OCI-LY1 (cell line): ENCODE data around the gene CREG1.

ENCODE experiments used
- H2AFZ ChIP-seq: fragments of 200-600 bp; sonication (generic), shearing (Covaris generic); 2 replicates; pipeline ENCODE4 v1.6.0; 2014; ENCODE audit warnings: antibody characterized with exemption, mild to moderate bottlenecking, low read length
- H3F3A ChIP-seq: fragments of 200-600 bp; sonication (generic), shearing (Covaris generic); 2 replicates; pipeline ENCODE4 v1.6.0; 2014; ENCODE audit warnings: mild to moderate bottlenecking, antibody characterized with exemption, low read length, moderate library complexity; ENCODE audit not compliant: insufficient read depth
- H3K27ac ChIP-seq: fragments of 200-600 bp; sonication (generic); 2 replicates; pipeline ENCODE4 v1.5.1; 2014; ENCODE audit warnings: low read length, mixed run types, mild to moderate bottlenecking, low read depth; ENCODE audit not compliant: poor library complexity, severe bottlenecking
- H3K27me3 ChIP-seq: fragments of 200-600 bp; sonication (generic); 2 replicates; pipeline ENCODE4 v1.6.0; 2014; ENCODE audit warnings: antibody characterized with exemption, mild to moderate bottlenecking, low read length, moderate library complexity; ENCODE audit not compliant: insufficient read depth
- H3K36me3 ChIP-seq: fragments of 200-600 bp; sonication (generic); 2 replicates; pipeline ENCODE4 v1.6.1; 2014; ENCODE audit warnings: mild to moderate bottlenecking, antibody characterized with exemption, low read length, moderate library complexity, mixed read lengths; ENCODE audit not compliant: insufficient read depth
- H3K4me1 ChIP-seq: fragments of 200-600 bp; sonication (generic); 2 replicates; pipeline ENCODE4 v1.5.1; 2014; ENCODE audit warnings: mild to moderate bottlenecking, low read length, moderate library complexity; ENCODE audit not compliant: insufficient read depth, severe bottlenecking
- H3K4me2 ChIP-seq: fragments of 200-600 bp; sonication (generic), shearing (Covaris generic); 2 replicates; pipeline ENCODE4 v1.6.1; 2014; ENCODE audit warnings: low read length
- H3K4me3 ChIP-seq: fragments of 200-600 bp; sonication (generic); 2 replicates; pipeline ENCODE4 v1.5.1; 2014; ENCODE audit warnings: low read length, low read depth, mild to moderate bottlenecking, mixed read lengths; ENCODE audit not compliant: poor library complexity, severe bottlenecking
- H3K79me2 ChIP-seq: fragments of 200-600 bp; shearing (Covaris generic); 2 replicates; pipeline ENCODE4 v1.6.1; 2016; ENCODE audit warnings: mixed run types, low read length, mixed read lengths; ENCODE audit not compliant: insufficient read depth
- H3K9ac ChIP-seq: fragments of 200-600 bp; sonication (generic), shearing (Covaris generic); 2 replicates; pipeline ENCODE4 v1.6.1; 2014; ENCODE audit warnings: mild to moderate bottlenecking, low read length, mixed read lengths
- H3K9me2 ChIP-seq: fragments of 200-600 bp; sonication (generic), shearing (Covaris generic); 2 replicates; pipeline ENCODE4 v1.6.1; 2014; ENCODE audit warnings: low read depth, mild to moderate bottlenecking, low read length, mixed read lengths
- H3K9me3 ChIP-seq: fragments of 200-600 bp; shearing (Covaris generic); 2 replicates; pipeline ENCODE4 v1.6.1; 2014; ENCODE audit warnings: low read length, mixed read lengths
- H4K20me1 ChIP-seq: fragments of 200-600 bp; sonication (generic), shearing (Covaris generic); 2 replicates; pipeline ENCODE4 v1.6.0; 2016; ENCODE audit warnings: mild to moderate bottlenecking, low read length; ENCODE audit not compliant: insufficient read depth
- EZH2 ChIP-seq: fragments of 200-600 bp; sonication (generic), shearing (Covaris generic); IDR thresholded peaks from 2 replicates; pipeline ENCODE4 v1.8.0; 2017; ENCODE audit warnings: borderline replicate concordance, mixed run types, mild to moderate bottlenecking, antibody characterized with exemption, low read length, moderate library complexity, mixed read lengths
- TF ChIP-seq, protein P1 (sequence below): fragments of 200-600 bp; sonication (generic), shearing (Covaris generic); IDR thresholded peaks from 2 replicates; pipeline ENCODE4 v1.5.1; 2017; ENCODE audit warnings: mild to moderate bottlenecking, antibody characterized with exemption, low read length, moderate library complexity, mixed read lengths

CREG1 gene

DNA sequence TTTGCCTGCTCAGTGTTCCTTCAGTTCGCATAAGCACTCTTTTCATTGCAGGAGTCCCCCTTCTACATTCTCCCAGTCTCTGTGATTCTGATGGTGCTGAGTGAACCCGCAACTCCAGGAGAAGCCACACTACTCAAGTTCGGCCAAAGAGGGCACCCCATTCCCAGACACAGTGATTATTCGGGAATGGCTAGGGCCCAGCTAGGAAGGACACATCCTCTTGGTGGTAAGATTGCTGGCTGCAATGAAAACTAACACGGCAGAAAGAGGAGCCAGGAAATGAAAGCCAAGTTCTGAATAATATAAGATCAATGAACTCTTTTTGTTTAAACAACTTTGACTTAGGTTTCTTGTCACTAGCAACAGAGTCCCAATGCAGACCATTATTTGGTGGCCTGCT is 14.9 kb downstream of the CREG1 start:
- Histone ChIP-seq H4K20me1 (no peaks in the 10 kb centered on the region), H3K79me2 (no peaks in the 10 kb centered on the region), H3K4me1 (peaks cover 22% of the 10 kb centered on the region), H2AFZ (no peak overlapping the region), H3K36me3 (peaks cover 10% of the 10 kb centered on the region), H3F3A (peaks cover 9% of the 10 kb centered on the region; the same call in 1 of the 2 replicates), H3K9me3 (no peaks in the 10 kb centered on the region), H3K9me2 (no peaks in the 10 kb centered on the region), H3K27ac (no peak overlapping the region), H3K9ac (no peak overlapping the region), H3K4me2 (no peak overlapping the region), H3K4me3 (no peak overlapping the region), H3K27me3 (no peaks in the 10 kb centered on the region)
- no peak for TF ChIP-seq EZH2
- TF ChIP-seq, protein P1, sequence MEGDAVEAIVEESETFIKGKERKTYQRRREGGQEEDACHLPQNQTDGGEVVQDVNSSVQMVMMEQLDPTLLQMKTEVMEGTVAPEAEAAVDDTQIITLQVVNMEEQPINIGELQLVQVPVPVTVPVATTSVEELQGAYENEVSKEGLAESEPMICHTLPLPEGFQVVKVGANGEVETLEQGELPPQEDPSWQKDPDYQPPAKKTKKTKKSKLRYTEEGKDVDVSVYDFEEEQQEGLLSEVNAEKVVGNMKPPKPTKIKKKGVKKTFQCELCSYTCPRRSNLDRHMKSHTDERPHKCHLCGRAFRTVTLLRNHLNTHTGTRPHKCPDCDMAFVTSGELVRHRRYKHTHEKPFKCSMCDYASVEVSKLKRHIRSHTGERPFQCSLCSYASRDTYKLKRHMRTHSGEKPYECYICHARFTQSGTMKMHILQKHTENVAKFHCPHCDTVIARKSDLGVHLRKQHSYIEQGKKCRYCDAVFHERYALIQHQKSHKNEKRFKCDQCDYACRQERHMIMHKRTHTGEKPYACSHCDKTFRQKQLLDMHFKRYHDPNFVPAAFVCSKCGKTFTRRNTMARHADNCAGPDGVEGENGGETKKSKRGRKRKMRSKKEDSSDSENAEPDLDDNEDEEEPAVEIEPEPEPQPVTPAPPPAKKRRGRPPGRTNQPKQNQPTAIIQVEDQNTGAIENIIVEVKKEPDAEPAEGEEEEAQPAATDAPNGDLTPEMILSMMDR, result no peak

GRCh38 chr1:167533851-167534300 is 19.7 kb downstream of the CREG1 start:
- H3F3A ChIP-seq, result 0 out of 2 replicates have a peak, but pooled peaks cover 3% of the 10 kb centered on the region
- TF ChIP-seq, protein P1, result peak; percentile 98
- TF ChIP-seq EZH2, result no peak
- H3K4me1 ChIP-seq, result peaks cover 5% of the 10 kb centered on the region
- no peak overlapping the region for H3K4me3 ChIP-seq
- H2AFZ ChIP-seq, result no peak overlapping the region
- H3K27me3 ChIP-seq, result no peaks in the 10 kb centered on the region
- H4K20me1 ChIP-seq, result no peaks in the 10 kb centered on the region
- no peaks in the 10 kb centered on the region for H3K79me2 ChIP-seq
- H3K27ac ChIP-seq, result no peak overlapping the region
- peaks cover 3% of the 10 kb centered on the region; the same call in 1 of the 2 replicates for H3K36me3 ChIP-seq
- H3K9ac ChIP-seq, result no peak overlapping the region
- no peaks in the 10 kb centered on the region for H3K9me3 ChIP-seq
- H3K4me2 ChIP-seq, result no peak overlapping the region
- no peaks in the 10 kb centered on the region for H3K9me2 ChIP-seq

- TF ChIP-seq, protein P1, result no peak
- TF ChIP-seq EZH2, result no peak
- no peaks in the 10 kb centered on the region for H3K9me3 ChIP-seq
- H3K4me1 ChIP-seq, result no peaks in the 10 kb centered on the region
- no peaks in the 10 kb centered on the region for H3F3A ChIP-seq
- H2AFZ ChIP-seq, result no peak overlapping the region
- no peaks in the 10 kb centered on the region for H3K27me3 ChIP-seq
- no peaks in the 10 kb centered on the region for H3K9me2 ChIP-seq
- no peak overlapping the region for H3K4me3 ChIP-seq
- no peak overlapping the region for H3K27ac ChIP-seq
- H4K20me1 ChIP-seq, result no peaks in the 10 kb centered on the region
- H3K4me2 ChIP-seq, result no peak overlapping the region
- H3K9ac ChIP-seq, result no peak overlapping the region; the same call in 1 of the 2 replicates
- peaks cover 3% of the 10 kb centered on the region; the same call in 1 of the 2 replicates for H3K36me3 ChIP-seq
- no peaks in the 10 kb centered on the region for H3K79me2 ChIP-seq
Observed at GRCh38 chr1:167532964-167533824, 20.4 kb downstream of the CREG1 start.
